ENCODE measurements around the gene PPP1CA. TPM values are rescaled to one million over a fixed set of nuclear protein-coding genes. Genes with fewer than 3 reads are reported as not detected.

Gene PPP1CA
- total RNA-seq, 1 experiment from 2014 or later: 384 TPM

DNA sequence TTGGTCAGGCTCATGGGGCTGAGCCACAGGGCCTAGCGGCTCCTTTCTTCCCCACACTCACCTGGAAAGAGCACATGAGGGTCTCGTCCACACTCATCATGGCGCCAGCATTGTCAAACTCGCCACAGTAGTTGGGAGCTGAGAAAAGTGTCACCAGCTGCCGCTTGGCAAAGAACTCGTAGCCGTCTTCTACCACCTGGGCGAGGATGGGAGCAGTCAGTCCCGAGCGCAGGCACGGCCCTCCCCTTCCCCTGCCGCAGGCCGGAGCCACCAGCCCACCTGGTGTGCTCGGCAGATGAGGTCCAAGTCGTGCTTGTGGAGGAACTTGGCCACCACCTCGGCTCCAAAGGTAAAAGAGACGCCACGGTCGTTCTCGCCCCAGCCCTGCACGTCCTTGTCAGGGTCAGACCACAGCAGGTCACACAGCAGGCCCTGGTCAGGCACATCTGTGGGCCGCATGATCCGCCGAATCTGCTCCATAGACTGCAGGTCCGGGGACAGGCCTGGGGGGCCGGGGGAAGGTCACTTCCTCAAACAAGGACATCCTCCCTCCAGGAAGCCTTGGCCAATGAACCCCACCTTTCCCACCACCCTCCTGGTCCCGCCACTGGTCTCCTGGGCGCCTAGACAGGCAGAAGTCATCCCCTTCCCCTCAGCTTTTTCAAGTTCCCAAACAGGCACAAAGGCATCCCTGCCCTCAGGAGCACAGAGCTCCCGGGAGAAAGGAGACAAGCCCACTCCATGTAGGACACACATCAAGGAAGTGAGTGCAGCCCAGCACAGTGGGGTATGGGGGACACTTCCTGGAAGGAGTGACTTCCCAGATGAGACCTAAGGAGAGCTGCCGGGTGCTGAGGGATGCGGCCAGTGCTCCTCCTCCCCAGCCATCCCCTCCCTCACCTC, 2.7 kb downstream of the PPP1CA start:
- CTCF ChIA-PET: no interaction called here

GRCh38 chr11:67397986-67398660, 3.5 kb downstream of the PPP1CA start:
- intact Hi-C loops (cut with micrococcal nuclease; ENCODE audit: unreplicated experiment): no loop called here
- H3K4me3 ChIP-seq (ENCODE audit: low read depth, low read length): no peak overlapping the region
- H3K27ac Mint-ChIP-seq (ENCODE audit: unreplicated experiment): no peak overlapping the region
- no peaks in the 10 kb centered on the region for H3K9me3 ChIP-seq
- TSS peak; percentile 49 for BruUV-seq (replicated peaks)
- no peak for DNase-seq
- H3K4me1 ChIP-seq: peaks cover 14% of the 10 kb centered on the region
- peaks cover 70% of the 10 kb centered on the region for H3K36me3 Mint-ChIP-seq (ENCODE audit: insufficient read depth, unreplicated experiment)
- TF ChIP-seq, protein P1, sequence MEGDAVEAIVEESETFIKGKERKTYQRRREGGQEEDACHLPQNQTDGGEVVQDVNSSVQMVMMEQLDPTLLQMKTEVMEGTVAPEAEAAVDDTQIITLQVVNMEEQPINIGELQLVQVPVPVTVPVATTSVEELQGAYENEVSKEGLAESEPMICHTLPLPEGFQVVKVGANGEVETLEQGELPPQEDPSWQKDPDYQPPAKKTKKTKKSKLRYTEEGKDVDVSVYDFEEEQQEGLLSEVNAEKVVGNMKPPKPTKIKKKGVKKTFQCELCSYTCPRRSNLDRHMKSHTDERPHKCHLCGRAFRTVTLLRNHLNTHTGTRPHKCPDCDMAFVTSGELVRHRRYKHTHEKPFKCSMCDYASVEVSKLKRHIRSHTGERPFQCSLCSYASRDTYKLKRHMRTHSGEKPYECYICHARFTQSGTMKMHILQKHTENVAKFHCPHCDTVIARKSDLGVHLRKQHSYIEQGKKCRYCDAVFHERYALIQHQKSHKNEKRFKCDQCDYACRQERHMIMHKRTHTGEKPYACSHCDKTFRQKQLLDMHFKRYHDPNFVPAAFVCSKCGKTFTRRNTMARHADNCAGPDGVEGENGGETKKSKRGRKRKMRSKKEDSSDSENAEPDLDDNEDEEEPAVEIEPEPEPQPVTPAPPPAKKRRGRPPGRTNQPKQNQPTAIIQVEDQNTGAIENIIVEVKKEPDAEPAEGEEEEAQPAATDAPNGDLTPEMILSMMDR (IDR thresholded peaks at IDR 0.05; ENCODE audit: insufficient read depth in 1 of 2, low read depth in 1 of 2, low read length in 1 of 2, severe bottlenecking in 1 of 2, unreplicated experiment in 1 of 2): no peak
- H3K27me3 Mint-ChIP-seq (ENCODE audit: insufficient read depth, unreplicated experiment): no peaks in the 10 kb centered on the region
- H3K9me3 Mint-ChIP-seq (ENCODE audit: unreplicated experiment): no peaks in the 10 kb centered on the region
- H3K4me3 Mint-ChIP-seq (ENCODE audit: unreplicated experiment): no peak overlapping the region
- CTCF ChIA-PET: no interaction called here
- H3K4me1 Mint-ChIP-seq (ENCODE audit: low read depth, unreplicated experiment): peaks cover 8% of the 10 kb centered on the region
- POLR2A ChIA-PET: interaction anchor here (0.5 to 0.6 kb wide), 2 partner anchors 23 to 1352 kb away, joined by 3 to 6 read pairs; no protein-coding TSS in a partner anchor
- peaks cover 20% of the 10 kb centered on the region for H3K36me3 ChIP-seq (ENCODE audit: control insufficient read depth, insufficient read depth, low read length)
- no peaks in the 10 kb centered on the region for H3K27me3 ChIP-seq (replicated peaks; ENCODE audit: control insufficient read depth, insufficient read depth, low read length)

More for the DNA sequence above, 2.7 kb downstream of the PPP1CA start:
- H3K9me3 Mint-ChIP-seq (ENCODE audit: unreplicated experiment): no peaks in the 10 kb centered on the region
- Histone ChIP-seq H3K27me3 (replicated peaks; ENCODE audit: control insufficient read depth, insufficient read depth, low read length) (no peaks in the 10 kb centered on the region), H3K36me3 (ENCODE audit: control insufficient read depth, insufficient read depth, low read length) (peaks cover 18% of the 10 kb centered on the region), H3K4me1 (peaks cover 14% of the 10 kb centered on the region), H3K4me3 (ENCODE audit: low read depth, low read length) (no peak overlapping the region), H3K9me3 (no peaks in the 10 kb centered on the region)
- peaks cover 67% of the 10 kb centered on the region for H3K36me3 Mint-ChIP-seq (ENCODE audit: insufficient read depth, unreplicated experiment)
- peaks cover 8% of the 10 kb centered on the region for H3K4me1 Mint-ChIP-seq (ENCODE audit: low read depth, unreplicated experiment)
- peak overlapping the region; percentile 11 for H3K4me3 Mint-ChIP-seq (ENCODE audit: unreplicated experiment)
- intact Hi-C loops (cut with micrococcal nuclease; ENCODE audit: unreplicated experiment): no loop called here
- no peaks in the 10 kb centered on the region for H3K27me3 Mint-ChIP-seq (ENCODE audit: insufficient read depth, unreplicated experiment)
- DNase-seq: no peak
- POLR2A ChIA-PET: interaction anchor here (0.6 kb wide), 1 partner anchor 25 kb away, joined by 4 read pairs; no protein-coding TSS in a partner anchor
- BruUV-seq (replicated peaks): no TSS peak
- no peak overlapping the region for H3K27ac Mint-ChIP-seq (ENCODE audit: unreplicated experiment)
- TF ChIP-seq, protein P1 (IDR thresholded peaks at IDR 0.05; ENCODE audit: insufficient read depth in 1 of 2, low read depth in 1 of 2, low read length in 1 of 2, severe bottlenecking in 1 of 2, unreplicated experiment in 1 of 2): no peak

- CTCF ChIA-PET: no interaction called here
- no peak overlapping the region for H3K4me3 Mint-ChIP-seq (ENCODE audit: unreplicated experiment)
- no peaks in the 10 kb centered on the region for H3K27me3 Mint-ChIP-seq (ENCODE audit: insufficient read depth, unreplicated experiment)
- DNase-seq: no peak
- BruUV-seq (replicated peaks): no TSS peak
- POLR2A ChIA-PET: interaction anchor here (0.5 to 0.6 kb wide), 2 partner anchors 23 to 1353 kb away, joined by 3 to 6 read pairs; no protein-coding TSS in a partner anchor
- TF ChIP-seq, protein P1 (IDR thresholded peaks at IDR 0.05; ENCODE audit: insufficient read depth in 1 of 2, low read depth in 1 of 2, low read length in 1 of 2, severe bottlenecking in 1 of 2, unreplicated experiment in 1 of 2): no peak
- H3K4me3 ChIP-seq (ENCODE audit: low read depth, low read length): no peak overlapping the region
- peaks cover 21% of the 10 kb centered on the region for H3K36me3 ChIP-seq (ENCODE audit: control insufficient read depth, insufficient read depth, low read length)
- H3K9me3 Mint-ChIP-seq (ENCODE audit: unreplicated experiment): no peaks in the 10 kb centered on the region
- H3K4me1 ChIP-seq: peaks cover 17% of the 10 kb centered on the region
- no peaks in the 10 kb centered on the region for H3K9me3 ChIP-seq
- H3K4me1 Mint-ChIP-seq (ENCODE audit: low read depth, unreplicated experiment): peaks cover 8% of the 10 kb centered on the region
- H3K27me3 ChIP-seq (replicated peaks; ENCODE audit: control insufficient read depth, insufficient read depth, low read length): no peaks in the 10 kb centered on the region
- intact Hi-C loops (cut with micrococcal nuclease; ENCODE audit: unreplicated experiment): no loop called here
- H3K27ac Mint-ChIP-seq (ENCODE audit: unreplicated experiment): no peak overlapping the region
- H3K36me3 Mint-ChIP-seq (ENCODE audit: insufficient read depth, unreplicated experiment): peaks cover 75% of the 10 kb centered on the region
These were observed 4.1 kb downstream of the PPP1CA start for GRCh38 chr11:67397536-67397935.

All from Caco-2 (cell line).